Amygdala (tissue), 56 donors: ENCODE results near the gene PAQR6.

Source experiments
- DNase-seq, 56 donors: peaks; one replicate each; lab custom pipeline; 2025; lab: John Stamatoyannopoulos, UW

PAQR6 gene

DNA sequence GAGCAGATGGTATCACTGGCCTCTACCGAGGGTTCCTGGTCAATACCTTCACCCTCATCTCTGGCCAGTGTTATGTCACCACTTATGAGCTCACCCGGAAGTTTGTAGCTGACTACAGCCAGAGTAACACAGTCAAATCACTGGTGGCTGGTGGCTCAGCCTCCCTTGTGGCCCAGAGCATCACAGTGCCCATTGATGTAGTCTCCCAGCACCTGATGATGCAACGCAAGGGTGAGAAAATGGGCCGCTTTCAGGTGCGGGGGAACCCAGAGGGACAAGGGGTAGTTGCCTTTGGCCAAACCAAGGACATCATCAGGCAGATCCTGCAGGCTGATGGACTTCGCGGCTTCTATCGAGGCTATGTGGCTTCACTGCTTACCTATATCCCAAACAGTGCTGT is 47.8 kb downstream of the PAQR6 start:
- no peak for DNase-seq

DNA sequence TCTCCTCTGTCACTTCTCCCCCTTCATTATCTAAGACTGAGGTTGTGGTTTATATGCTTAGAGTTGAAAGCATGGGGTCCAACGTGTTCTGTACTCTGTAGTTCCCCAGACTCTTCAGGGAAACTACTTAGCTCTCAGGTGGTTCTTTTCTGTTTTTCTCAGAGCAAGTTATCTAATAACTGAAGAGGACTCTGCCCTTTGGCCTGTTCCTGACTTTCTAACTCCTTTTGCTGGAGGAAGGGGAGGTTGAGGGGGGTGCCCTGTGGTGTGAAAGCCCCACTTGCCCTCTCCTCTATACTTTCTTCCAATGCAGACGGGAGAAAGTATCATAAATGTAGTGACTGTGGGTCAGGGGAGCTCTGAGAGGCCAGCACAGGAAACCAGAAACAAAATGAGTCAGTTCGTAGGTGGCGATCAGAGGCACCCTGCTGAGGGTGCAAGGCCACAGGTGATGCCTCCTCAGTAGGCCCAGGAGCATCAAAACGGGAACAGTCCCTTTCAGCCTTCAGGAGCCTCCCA is 49.0 kb downstream of the PAQR6 start:
- no peak for DNase-seq

DNA sequence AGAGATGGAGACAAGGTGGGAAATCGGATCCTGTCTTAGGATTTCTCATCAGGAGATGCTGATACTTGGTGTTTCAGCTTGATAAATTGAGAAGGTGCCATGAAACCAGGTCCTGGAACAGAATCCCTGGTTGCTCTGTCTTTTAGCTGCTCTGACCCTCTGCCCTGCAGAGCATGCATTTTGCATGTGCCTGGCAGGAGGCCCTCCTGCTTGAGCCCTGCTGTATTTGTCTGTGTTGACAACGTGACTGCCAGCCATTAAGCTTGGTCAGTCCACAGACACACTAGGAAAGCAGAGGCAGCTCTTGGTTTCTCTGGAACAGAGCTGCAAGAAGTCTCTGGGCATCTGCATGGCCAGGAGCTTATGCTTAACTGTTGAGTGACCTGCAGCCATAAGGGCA is 51.4 kb downstream of the PAQR6 start:
- DNase-seq = no peak

DNA sequence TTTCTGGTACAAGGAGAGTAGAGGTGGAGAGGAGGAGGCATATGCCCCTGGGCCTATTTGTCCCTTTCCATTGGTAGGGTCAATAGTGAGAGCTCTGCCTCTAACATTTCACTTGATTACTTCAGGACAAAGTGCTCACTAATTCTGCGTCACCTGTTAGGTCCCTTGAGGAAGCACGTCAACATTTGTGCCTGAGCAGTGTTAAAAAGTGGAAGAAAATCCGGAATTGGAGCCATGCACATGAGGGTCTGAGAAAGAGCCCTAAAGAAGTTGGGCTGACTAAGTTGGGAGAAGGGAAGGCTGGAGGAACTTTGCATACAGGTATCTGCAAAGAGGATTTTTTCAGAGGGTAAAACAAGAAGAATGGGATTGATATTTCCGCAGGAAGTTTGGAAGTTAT is 52.0 kb downstream of the PAQR6 start:
- no peak for DNase-seq

DNA sequence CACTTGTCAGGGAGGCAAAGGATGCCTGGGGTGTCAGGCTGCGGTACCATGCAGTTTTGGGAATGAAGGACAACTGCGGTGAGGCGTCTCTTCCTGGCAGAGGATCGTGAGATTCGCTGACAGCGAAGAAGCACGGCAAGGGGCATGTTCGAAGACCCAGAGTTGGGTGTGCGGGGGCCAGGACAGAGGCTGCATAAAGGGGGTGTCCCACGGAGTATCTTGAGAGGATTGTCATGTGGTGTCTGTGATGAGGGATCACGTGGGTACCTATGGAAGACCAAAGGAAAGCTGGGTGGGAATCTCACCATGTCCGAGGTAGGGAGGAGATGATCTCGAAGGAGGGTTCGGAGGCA is 53.6 kb downstream of the PAQR6 start:
- peak in 13 of 56 donors; percentile 19 to 73 (median 54) for DNase-seq

DNA sequence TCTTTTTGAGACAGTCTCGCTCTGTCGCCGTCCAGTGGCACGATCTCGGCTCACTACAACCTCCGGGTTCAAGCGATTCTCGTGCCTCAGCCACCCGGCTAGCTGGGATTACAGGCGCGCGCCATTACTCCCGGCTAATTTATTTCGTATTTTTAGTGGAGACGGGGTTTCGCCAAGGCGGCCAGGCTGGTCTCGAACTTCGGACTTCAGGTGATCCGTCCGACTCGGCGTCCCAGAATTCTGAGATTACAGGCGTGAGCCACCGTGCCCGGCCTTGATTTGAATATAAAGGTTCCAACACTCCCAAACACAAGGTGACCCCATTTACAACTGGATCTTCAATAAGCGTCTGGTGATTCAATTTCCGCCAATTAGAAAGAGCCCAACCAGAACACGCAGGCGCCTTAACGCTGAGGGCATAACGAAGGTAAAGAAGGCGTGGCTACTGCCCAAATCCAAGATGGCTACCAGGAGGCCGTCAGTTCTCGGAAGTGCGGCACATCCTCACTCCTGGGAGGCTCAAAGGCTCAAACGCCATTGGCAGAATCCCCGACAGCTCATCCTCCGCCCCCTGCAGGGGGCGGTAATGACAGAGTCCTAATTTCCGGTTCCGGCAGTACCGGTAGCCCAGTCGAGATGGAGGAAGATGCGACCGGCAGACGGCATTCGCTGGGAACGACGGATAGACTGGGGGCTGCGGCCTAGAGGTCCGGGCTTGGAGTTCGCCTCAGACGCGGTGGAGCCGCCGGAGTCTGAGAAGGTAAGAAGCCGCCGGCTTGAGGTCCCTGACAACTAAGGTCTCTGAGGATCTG is 54.2 kb downstream of the PAQR6 start, which contains the start of gene SLC25A44:
TSS of gene SLC25A44 (plus strand) at position 617 of the 812 bp plus-strand sequence. CDS start 5,744 bp downstream, outside the sequence.
- peak; percentile 70 to 99 (median 96) for DNase-seq
